ENCODE data around the gene FTO. TPM values are rescaled to one million over a fixed set of nuclear protein-coding genes. Genes with fewer than 3 reads are reported as not detected.

The FTO gene
- total and polyA plus RNA-seq, 2 of the 13 experiments (the other 11 are each of a cell fraction or from before 2014, with no cell fraction given) = 41.6 to 55.8 TPM

- in situ Hi-C loops (cut with HindIII; ENCODE audit: extremely low pct_ligation_motif_present, low pct_unique_long_range_greater_than_20kb) = no loop called here
- ATAC-seq (no peak), DNase-seq (ENCODE audit: low spot score) (no peak), FAIRE-seq (no peak)
- intact Hi-C loops (cut with micrococcal nuclease; ENCODE audit: unreplicated experiment) = no loop called here
- Histone ChIP-seq H4K20me1 (ENCODE audit: insufficient read depth, low read length) (no peaks in the 10 kb centered on the region), H2AFZ (ENCODE audit: low read length) (no peak overlapping the region), H3K4me2 (ENCODE audit: low read depth, low read length) (no peak overlapping the region), H3K4me3 (replicated peaks in 1 of 3; ENCODE audit: insufficient read depth in 1 of 3, low read depth in 2 of 3, low read length in 3 of 3) (no peak overlapping the region), H3K9ac (ENCODE audit: insufficient read depth, low read depth, low read length) (no peak overlapping the region), H3K27ac (ENCODE audit: extremely low read length, insufficient read depth, low read length) (no peak overlapping the region), H3K4me1 (ENCODE audit: insufficient read depth, low read length) (peaks cover 19% of the 10 kb centered on the region), H3K9me3 (ENCODE audit: low read length) (no peaks in the 10 kb centered on the region), H3K79me2 (ENCODE audit: insufficient read depth, low read length) (no peaks in the 10 kb centered on the region), H3K27me3 (ENCODE audit: control insufficient read depth in 1 of 2, insufficient read depth in 2 of 2, low read length in 2 of 2) (no peaks in the 10 kb centered on the region), H3K36me3 (replicated peaks in 1 of 2; ENCODE audit: control insufficient read depth in 1 of 2, insufficient read depth in 2 of 2, low read length in 2 of 2) (peaks cover 0 to 2% of the 10 kb centered on the region in 2 experiments; a peak in 3 of 5 replicates)
- WGBS (ENCODE audit: low lambda C conversion rate) = 96% methylated on average over 1 of the region's 1 CpG
- CTCF ChIA-PET (ENCODE audit: low intra/inter-chr PET ratio, low total read pairs) = no interaction called here
- POLR2A ChIA-PET = no interaction called here
- BruUV-seq (replicated peaks) = no TSS peak
- TF ChIP-seq STAT6 (CRISPR knock-in tag; IDR thresholded peaks at IDR 0.05; ENCODE audit: borderline replicate concordance) (no peak), CHD4 (IDR thresholded peaks at IDR 0.05; ENCODE audit: borderline replicate concordance, low read length) (no peak), MNT (IDR thresholded peaks at IDR 0.05) (no peak), SP4 (CRISPR knock-in tag; IDR thresholded peaks at IDR 0.05) (no peak), KDM1A (CRISPR knock-in tag; IDR thresholded peaks at IDR 0.05) (no peak), ZNF878 (CRISPR knock-in tag; IDR thresholded peaks at IDR 0.05) (no peak), RBM39 (IDR thresholded peaks at IDR 0.05; ENCODE audit: low read depth, low read length, poor library complexity, severe bottlenecking) (no peak), RFX3 (CRISPR knock-in tag; IDR thresholded peaks at IDR 0.05) (no peak), NAIF1 (CRISPR knock-in tag; IDR thresholded peaks at IDR 0.05; ENCODE audit: borderline replicate concordance) (no peak), HMGXB3 (CRISPR knock-in tag; IDR thresholded peaks at IDR 0.05; ENCODE audit: borderline replicate concordance) (no peak), SETDB1 (CRISPR knock-in tag; IDR thresholded peaks at IDR 0.05; ENCODE audit: borderline replicate concordance) (no peak), ZNF292 (CRISPR knock-in tag; IDR thresholded peaks at IDR 0.05; ENCODE audit: borderline replicate concordance, low read depth) (no peak), ZNF362 (CRISPR knock-in tag; IDR thresholded peaks at IDR 0.05; ENCODE audit: borderline replicate concordance) (no peak), ZNF569 (CRISPR knock-in tag; IDR thresholded peaks at IDR 0.05; ENCODE audit: borderline replicate concordance) (no peak), PAWR (CRISPR knock-in tag; IDR thresholded peaks at IDR 0.05; ENCODE audit: borderline replicate concordance) (no peak)
Observed at GRCh38 chr16:53843084-53843483, 139.1 kb downstream of the FTO start.
